HEK293 (cell line): ENCODE results near the gene CCSER2.

ENCODE experiments used
- CTCF ChIA-PET: fragments of 350-600 bp; formaldehyde crosslinking; extraction: SDS; loops from one replicate; lab custom pipeline; 2021; ENCODE audit warnings: antibody characterized with exemption; lab: Yijun Ruan, JAX
- POLR2A ChIA-PET: fragments of 300-600 bp; formaldehyde crosslinking; extraction: SDS; loops from one replicate; lab custom pipeline; 2020; ENCODE audit warnings: antibody characterized with exemption, inconsistent platforms; lab: Yijun Ruan, JAX
- H3K27ac ChIP-seq: fragments of 200-500 bp; sonication (Bioruptor generic); 2 replicates; pipeline ENCODE4 v1.5.1; 2014; ENCODE audit warnings: low read depth, low read length, control low read depth, inconsistent platforms; ENCODE audit errors: extremely low read depth
- H3K36me3 ChIP-seq, 2 experiments: fragments of 200-500 bp in 1 of 2; sonication (Bioruptor generic) in 1 of 2; 1 replicate in 1 of 2; 2 replicates in 1 of 2; pipeline ENCODE4 v1.5.1; 2014 to 2017; ENCODE audit warnings: inconsistent platforms in 2 of 2, low read length in 2 of 2; ENCODE audit not compliant: control insufficient read depth in 2 of 2, insufficient read depth in 1 of 2
- H3K4me1 ChIP-seq: fragments of 200-500 bp; sonication (Bioruptor generic); 2 replicates; pipeline ENCODE4 v1.5.1; 2014; ENCODE audit warnings: mild to moderate bottlenecking, low read length, inconsistent platforms; ENCODE audit not compliant: control insufficient read depth, insufficient read depth
- H3K4me3 ChIP-seq: 2 replicates; pipeline ENCODE4 v1.5.1; 2011; ENCODE audit warnings: low read depth, mild to moderate bottlenecking, control low read depth, low read length, moderate library complexity
- H3K9me3 ChIP-seq: fragments of 200-500 bp; sonication (Bioruptor generic); 2 replicates; pipeline ENCODE4 v1.5.1; 2014; ENCODE audit warnings: low read depth, low read length, inconsistent platforms; ENCODE audit not compliant: control insufficient read depth, insufficient read depth
- GLI2 ChIP-seq: fragments of 450-650 bp; formaldehyde crosslinking; IDR thresholded peaks from 2 replicates; pipeline ENCODE4; 2017; ENCODE audit warnings: missing biosample characterization, missing genetic modification characterization, low read depth, borderline replicate concordance
- HIC1 ChIP-seq: fragments of 450-650 bp; formaldehyde crosslinking; IDR thresholded peaks from 2 replicates; pipeline ENCODE4 v1.5.1; 2016; ENCODE audit warnings: missing biosample characterization, missing genetic modification characterization
- MEIS1 ChIP-seq: sonication (generic); formaldehyde crosslinking; IDR thresholded peaks from 2 replicates; pipeline ENCODE4 v1.8.1; 2022; ENCODE audit warnings: missing genetic modification reagents, mild to moderate bottlenecking, borderline replicate concordance
- OSR2 ChIP-seq: fragments of 450-650 bp; formaldehyde crosslinking; IDR thresholded peaks from 2 replicates; pipeline ENCODE4 v1.5.1; 2016; ENCODE audit warnings: missing biosample characterization, missing genetic modification characterization
- PATZ1 ChIP-seq: fragments of 450-650 bp; formaldehyde crosslinking; IDR thresholded peaks from 2 replicates; pipeline ENCODE4 v1.5.1; 2016; ENCODE audit warnings: missing biosample characterization, missing genetic modification characterization
- PRDM1 ChIP-seq: fragments of 450-650 bp; formaldehyde crosslinking; IDR thresholded peaks from 2 replicates; pipeline ENCODE4; 2016; ENCODE audit warnings: missing biosample characterization, missing genetic modification characterization
- REST ChIP-seq: fragments of 450-650 bp; formaldehyde crosslinking; IDR thresholded peaks from 2 replicates; pipeline ENCODE4 v1.5.1; 2016; ENCODE audit warnings: missing biosample characterization, missing genetic modification characterization
- SP7 ChIP-seq: fragments of 450-650 bp; formaldehyde crosslinking; IDR thresholded peaks from 2 replicates; pipeline ENCODE4 v1.5.1; 2016; ENCODE audit warnings: missing biosample characterization, missing genetic modification characterization
- ZBTB26 ChIP-seq: fragments of 450-650 bp; formaldehyde crosslinking; optimal IDR thresholded peaks from 2 replicates; pipeline ENCODE3; 2016; ENCODE audit warnings: missing biosample characterization, mild to moderate bottlenecking, missing genetic modification characterization
- ZFP37 ChIP-seq: fragments of 450-650 bp; formaldehyde crosslinking; IDR thresholded peaks from 2 replicates; pipeline ENCODE4 v1.5.1; 2016; ENCODE audit warnings: missing biosample characterization, missing genetic modification characterization
- ZIC2 ChIP-seq: fragments of 450-650 bp; formaldehyde crosslinking; IDR thresholded peaks from 2 replicates; pipeline ENCODE4 v1.5.1; 2016; ENCODE audit warnings: missing biosample characterization, missing genetic modification characterization
- ZNF132 ChIP-seq: fragments of 450-650 bp; formaldehyde crosslinking; IDR thresholded peaks from 2 replicates; pipeline ENCODE4 v1.5.1; 2017; ENCODE audit warnings: missing biosample characterization, missing genetic modification characterization, borderline replicate concordance
- ZNF133 ChIP-seq: fragments of 450-650 bp; formaldehyde crosslinking; IDR thresholded peaks from 2 replicates; pipeline ENCODE4 v1.5.1; 2016; ENCODE audit warnings: missing biosample characterization, missing genetic modification characterization
- ZNF146 ChIP-seq: fragments of 450-650 bp; formaldehyde crosslinking; IDR thresholded peaks from 2 replicates; pipeline ENCODE4 v1.5.1; 2016; ENCODE audit warnings: missing biosample characterization, missing genetic modification characterization
- ZNF335 ChIP-seq: fragments of 450-650 bp; formaldehyde crosslinking; conservative IDR thresholded peaks from 2 replicates; pipeline ENCODE4 v1.5.1; 2016; ENCODE audit warnings: missing biosample characterization, missing genetic modification characterization
- ZNF488 ChIP-seq: fragments of 450-650 bp; formaldehyde crosslinking; IDR thresholded peaks from 2 replicates; pipeline ENCODE4 v1.5.1; 2016; ENCODE audit warnings: missing biosample characterization, missing genetic modification characterization
- ZNF555 ChIP-seq: fragments of 450-650 bp; formaldehyde crosslinking; conservative IDR thresholded peaks from 2 replicates; pipeline ENCODE4 v1.5.1; 2017; ENCODE audit warnings: missing biosample characterization, mild to moderate bottlenecking, missing genetic modification characterization, inconsistent platforms
- ZNF580 ChIP-seq: fragments of 450-650 bp; formaldehyde crosslinking; IDR thresholded peaks from 2 replicates; pipeline ENCODE4 v1.5.1; 2016; ENCODE audit warnings: missing biosample characterization, missing genetic modification characterization
- ZNF624 ChIP-seq: fragments of 450-650 bp; formaldehyde crosslinking; IDR thresholded peaks from 2 replicates; pipeline ENCODE4 v1.5.1; 2017; ENCODE audit warnings: missing biosample characterization, missing genetic modification characterization
- ZNF654 ChIP-seq: fragments of 450-650 bp; formaldehyde crosslinking; IDR thresholded peaks from 2 replicates; pipeline ENCODE4 v1.5.1; 2016; ENCODE audit warnings: low read depth, missing biosample characterization, missing genetic modification characterization
- ZNF747 ChIP-seq: fragments of 450-650 bp; formaldehyde crosslinking; IDR thresholded peaks from 2 replicates; pipeline ENCODE4 v1.5.1; 2016; ENCODE audit warnings: missing biosample characterization, missing genetic modification characterization
- ZSCAN23 ChIP-seq: fragments of 450-650 bp; formaldehyde crosslinking; IDR thresholded peaks from 2 replicates; pipeline ENCODE4 v1.5.1; 2016; ENCODE audit warnings: missing biosample characterization, missing genetic modification characterization

The CCSER2 gene

GRCh38 chr10:84290235-84290634 is 38.2 kb upstream of the CCSER2 start:
- H3K4me1 ChIP-seq: no peaks in the 10 kb centered on the region
- no peaks in the 10 kb centered on the region for H3K9me3 ChIP-seq
- ChIA-PET POLR2A (no interaction called here), CTCF (interaction anchor here (0.9 to 1.4 kb wide), 3 partner anchors 23 to 247 kb away, joined by 3 to 6 read pairs (median 3); no protein-coding TSS in a partner anchor)
- no peak for TF ChIP-seq PATZ1 (tag by site-specific recombination)
- TF ChIP-seq OSR2 (tag by site-specific recombination): no peak
- no peak for TF ChIP-seq GLI2 (tag by site-specific recombination)
- no peak for TF ChIP-seq ZNF555
- TF ChIP-seq ZNF133 (tag by site-specific recombination): no peak
- TF ChIP-seq MEIS1: no peak
- no peak for TF ChIP-seq ZIC2 (tag by site-specific recombination)
- TF ChIP-seq ZNF654 (tag by site-specific recombination): no peak
- TF ChIP-seq ZSCAN23 (tag by site-specific recombination): no peak
- TF ChIP-seq HIC1: no peak
- no peak for TF ChIP-seq ZNF747 (tag by site-specific recombination)
- TF ChIP-seq ZNF488: no peak
- TF ChIP-seq SP7 (tag by site-specific recombination): no peak
- TF ChIP-seq PRDM1 (tag by site-specific recombination): no peak
- TF ChIP-seq ZNF624 (tag by site-specific recombination): no peak
- TF ChIP-seq ZFP37 (tag by site-specific recombination): no peak
- no peak for TF ChIP-seq ZNF146 (tag by site-specific recombination)
- TF ChIP-seq ZNF335: no peak
- TF ChIP-seq ZNF132 (tag by site-specific recombination): no peak
- TF ChIP-seq ZNF580: no peak
- no peak overlapping the region for H3K27ac ChIP-seq
- no peaks in the 10 kb centered on the region for H3K36me3 ChIP-seq
- no peak overlapping the region for H3K4me3 ChIP-seq

- ChIA-PET CTCF (interaction anchor here (0.9 kb wide), 1 partner anchor 24 kb away, joined by 3 read pairs; no protein-coding TSS in a partner anchor), POLR2A (no interaction called here)
- no peak overlapping the region for H3K27ac ChIP-seq
- no peak overlapping the region for H3K4me3 ChIP-seq
- no peaks in the 10 kb centered on the region for H3K9me3 ChIP-seq
- no peaks in the 10 kb centered on the region for H3K4me1 ChIP-seq
- TF ChIP-seq REST (peak; percentile 99), ZBTB26 (tag by site-specific recombination) (no peak)
- H3K36me3 ChIP-seq: no peaks in the 10 kb centered on the region
Observed at GRCh38 chr10:84291384-84291783, 37.0 kb upstream of the CCSER2 start.
